ENCODE results near the gene CHN2.

The CHN2 gene
- 0.68 to 20.0 (median 10.8) reads per million in 17 experiments for total RNA-seq

GRCh38 chr7:29194594-29195427 lies at the start of gene CHN2:
Gene CHN2 (plus strand): TSS chr7:29194775.
- peak; percentile 78 to 86 (median 83) for DNase-seq

DNA sequence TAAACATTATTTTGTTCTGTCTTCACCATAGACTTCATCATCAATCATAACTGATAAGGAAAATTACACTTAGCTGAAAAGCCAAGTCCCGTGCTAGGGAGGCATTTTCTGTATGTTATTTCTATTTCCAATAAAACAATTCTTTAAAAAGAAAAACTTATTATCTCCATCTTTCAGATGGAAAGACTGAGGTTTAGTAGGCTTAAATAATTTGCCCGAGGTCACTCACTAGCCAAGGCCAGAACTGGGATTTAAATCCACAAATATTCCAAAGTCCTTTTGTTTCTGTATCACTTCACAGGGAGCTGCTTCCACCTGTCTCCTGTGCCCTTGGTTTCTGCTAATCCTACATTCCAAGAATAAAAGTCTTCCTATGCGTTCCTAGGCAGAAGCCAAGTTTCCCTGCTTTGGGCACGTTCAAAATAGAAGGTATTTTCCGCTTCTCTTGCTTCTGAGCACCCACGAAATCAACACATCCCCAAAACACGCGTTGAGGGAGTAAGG lies 49.0 kb upstream of the CHN2 start:
- DNase-seq, result no peak

GRCh38 chr7:29146057-29146706 lies 48.4 kb upstream of the CHN2 start, which contains the start of gene CPVL:
Gene CPVL (minus strand): TSS chr7:29146537. CDS start chr7:29121061, 25,476 bp downstream.
- peak; percentile 93 to 97 (median 96) for DNase-seq

DNA sequence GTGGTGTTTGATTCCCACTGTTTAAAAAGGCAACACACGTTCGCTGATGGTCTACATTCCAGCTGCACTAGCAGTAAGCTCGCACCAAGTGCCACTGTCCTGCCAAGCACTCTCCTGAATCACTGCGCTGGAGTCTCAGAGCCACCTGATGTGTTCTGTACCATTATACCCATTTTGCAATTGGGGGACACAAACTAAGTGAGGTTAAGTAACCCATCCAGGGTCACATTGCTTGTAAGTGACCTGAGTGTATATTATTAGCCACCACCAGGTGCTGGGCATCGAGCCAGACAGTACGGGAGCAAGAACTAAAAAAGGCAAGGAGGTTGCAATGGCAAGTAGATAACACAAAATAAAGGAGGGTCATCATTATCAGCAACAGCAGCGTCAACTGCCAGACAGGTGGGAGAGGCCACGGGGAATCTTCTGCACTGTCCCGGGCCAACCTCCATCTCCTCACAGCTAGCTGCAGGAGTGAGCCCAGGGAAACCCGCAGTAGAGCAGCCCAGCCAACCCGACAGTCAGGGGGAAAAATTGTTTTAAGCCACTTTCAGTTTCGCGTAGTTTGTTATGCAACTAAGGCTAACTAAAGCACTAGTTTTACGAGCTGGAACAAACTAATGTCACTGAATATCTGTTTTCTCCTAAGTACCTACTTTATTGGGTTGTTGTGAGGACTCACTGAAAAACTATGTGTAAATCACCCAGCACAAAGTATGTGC lies 47.5 kb upstream of the CHN2 start:
- DNase-seq, result peak; percentile 44 to 62 (median 54)

DNA sequence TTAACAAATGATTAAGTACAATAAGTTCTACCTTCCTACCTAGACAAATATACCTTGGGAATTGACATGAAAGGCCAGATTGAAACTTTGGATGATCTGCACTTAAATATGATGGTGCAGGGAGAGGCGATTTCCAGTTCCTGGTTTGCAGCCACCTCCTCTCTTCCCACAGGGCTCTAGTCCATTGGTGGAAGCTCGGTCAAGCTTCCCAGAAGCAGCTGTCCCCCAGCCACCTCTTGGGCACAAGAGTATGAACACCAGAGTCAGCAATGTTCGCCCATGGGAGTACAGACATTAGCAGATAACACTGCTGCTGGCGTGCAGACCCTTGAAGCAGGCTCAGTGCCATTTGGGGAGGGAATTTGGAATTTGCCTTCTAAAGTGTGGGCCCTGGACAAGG lies 46.8 kb upstream of the CHN2 start:
- DNase-seq, result peak; percentile 42 to 77 (median 70)

GRCh38 chr7:29149036-29149435 lies 45.5 kb upstream of the CHN2 start:
- peak in 3 of 4 experiments; percentile 44 to 70 (median 63) for DNase-seq

DNA sequence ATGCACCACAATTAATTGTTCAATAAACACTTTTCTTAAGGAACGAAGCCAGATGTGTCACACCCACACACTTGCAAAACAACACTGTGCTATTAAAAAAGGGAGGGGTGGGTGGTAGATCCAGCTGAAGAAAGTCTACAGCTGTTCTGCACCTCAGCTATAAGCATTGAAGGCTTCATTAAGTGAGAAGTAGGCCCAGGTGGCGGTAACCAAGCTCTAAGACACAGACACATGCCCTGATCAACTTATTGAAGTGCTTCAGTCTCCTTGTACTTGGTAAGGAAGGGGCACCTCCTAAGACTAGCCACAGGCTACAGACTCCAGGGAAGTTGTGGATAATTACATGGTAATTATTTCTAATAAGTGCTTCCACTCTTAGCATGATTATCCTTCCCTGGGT lies 43.7 kb upstream of the CHN2 start:
- DNase-seq, result no peak

DNA sequence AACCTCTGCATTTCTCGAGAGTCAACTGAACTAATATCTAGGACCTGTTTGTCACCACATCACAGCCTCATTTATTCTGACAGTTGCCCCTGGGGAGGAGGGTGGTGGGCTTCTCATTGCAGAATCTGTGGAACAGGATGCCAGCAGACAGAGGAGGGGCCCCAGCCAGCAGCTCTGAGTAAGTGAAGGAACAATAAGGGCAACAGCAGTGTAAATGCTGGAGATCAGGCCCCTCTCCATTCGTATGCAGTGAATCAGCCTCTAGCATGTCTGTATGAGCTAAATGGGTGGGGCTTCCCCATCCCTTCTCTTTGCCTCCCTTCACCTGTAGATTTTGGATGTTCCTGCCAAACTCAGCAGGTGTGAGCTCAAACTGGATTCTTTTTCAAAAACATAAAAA lies 40.5 kb upstream of the CHN2 start:
- no peak for DNase-seq

DNA sequence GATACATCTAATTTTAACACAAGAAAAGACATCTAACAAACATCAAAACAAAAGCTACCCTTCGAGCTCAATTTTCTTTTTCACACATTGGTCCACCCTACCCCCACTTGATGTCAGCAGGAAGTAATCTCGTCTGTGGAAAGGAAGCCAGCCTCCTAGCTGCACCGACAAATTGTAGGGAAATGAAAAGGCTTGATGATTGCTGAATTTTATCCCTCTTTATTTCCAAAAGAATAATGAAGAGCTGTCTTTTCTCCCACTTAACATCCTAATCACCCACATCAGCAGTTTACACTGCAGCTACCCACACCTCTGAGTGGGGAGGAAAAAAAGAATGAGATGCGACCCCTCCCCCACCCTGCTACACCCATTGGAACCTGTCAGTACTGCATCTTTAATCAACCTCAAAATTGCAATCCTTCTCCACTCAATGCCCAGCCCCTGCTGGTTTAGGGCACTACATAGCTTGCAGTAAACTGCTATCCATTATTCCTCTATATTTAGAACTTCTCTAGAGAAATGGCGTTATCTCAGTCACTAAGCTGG lies 37.6 kb upstream of the CHN2 start:
- no peak for DNase-seq

DNA sequence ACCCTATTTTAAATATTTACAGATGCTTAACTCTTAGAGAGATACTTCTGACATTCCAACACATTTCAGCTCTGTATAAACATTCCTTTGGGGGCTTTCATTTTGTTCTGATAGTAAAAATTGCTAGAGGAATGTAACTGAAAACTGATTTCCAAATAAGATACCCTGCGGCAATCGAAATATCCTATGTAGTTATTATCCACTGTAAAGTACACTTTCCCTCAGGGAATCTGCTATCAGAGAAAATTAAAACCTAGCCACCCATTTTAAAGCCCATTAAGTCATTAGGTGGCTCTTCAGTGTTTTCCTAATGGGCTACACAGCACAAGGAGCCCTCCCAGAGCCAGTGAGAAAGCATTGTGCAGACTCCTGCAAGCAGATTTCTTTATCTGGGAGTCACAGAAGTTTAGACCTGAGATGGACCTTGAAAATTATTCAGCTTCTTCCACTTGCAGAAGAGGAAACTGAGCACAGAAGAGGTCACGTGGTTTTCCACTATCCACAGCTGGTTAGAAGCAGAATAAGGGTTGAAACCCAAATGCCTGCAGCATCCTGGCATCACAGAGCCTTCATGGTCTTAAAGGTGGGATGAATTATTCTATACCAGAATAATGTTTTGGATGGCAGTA lies 35.7 kb upstream of the CHN2 start:
- no peak for DNase-seq

- DNase-seq, result no peak
Observed at GRCh38 chr7:29160080-29160479, 34.5 kb upstream of the CHN2 start.

- no peak for DNase-seq
Observed at GRCh38 chr7:29161231-29161630, 33.3 kb upstream of the CHN2 start.

- DNase-seq, result no peak
Observed at GRCh38 chr7:29162577-29162976, 32.0 kb upstream of the CHN2 start.

GRCh38 chr7:29163854-29164253 lies 30.7 kb upstream of the CHN2 start:
- no peak for DNase-seq

DNA sequence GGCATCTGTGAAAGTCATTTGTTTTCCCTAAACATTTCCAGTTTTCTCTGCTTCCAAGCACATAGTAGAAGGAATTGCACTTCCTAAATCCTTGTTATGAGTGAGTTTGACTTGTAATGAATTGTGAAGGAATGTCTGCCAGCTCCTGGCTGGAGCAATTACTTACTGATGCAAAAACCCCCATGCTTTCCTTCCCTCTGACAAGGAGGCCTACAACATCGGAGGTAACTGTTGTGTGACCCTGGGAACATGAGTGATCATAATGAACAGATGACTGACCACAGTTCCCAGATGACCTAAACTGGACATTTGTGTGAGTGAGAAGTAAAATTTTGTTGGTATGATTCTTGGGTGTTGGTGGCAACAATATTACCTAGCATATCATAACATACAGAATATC lies 26.9 kb upstream of the CHN2 start:
- DNase-seq, result peak in 1 of 4 experiments; percentile 21

GRCh38 chr7:29170781-29171180 lies 23.8 kb upstream of the CHN2 start:
- DNase-seq, result no peak

DNA sequence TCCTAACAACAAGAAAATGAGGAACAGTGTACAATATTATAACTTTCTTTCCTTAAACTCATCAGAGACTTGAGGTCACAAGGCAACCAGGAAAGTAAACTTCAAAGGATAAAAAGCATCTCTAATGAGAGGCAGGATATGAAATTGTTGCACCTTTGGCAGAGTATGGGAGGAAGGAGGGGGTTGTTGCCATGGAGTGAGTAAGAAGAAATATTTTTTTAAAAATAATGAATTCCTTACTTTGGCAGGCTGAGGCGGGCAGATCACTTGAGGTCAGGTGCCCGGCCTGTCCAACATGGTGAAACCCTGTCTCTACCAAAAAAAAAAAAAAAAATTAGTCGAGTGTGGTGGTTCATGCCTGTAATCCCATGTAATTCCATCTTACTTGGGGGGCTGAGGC lies 21.1 kb upstream of the CHN2 start:
- no peak for DNase-seq

GRCh38 chr7:29177963-29178600 lies 16.5 kb upstream of the CHN2 start:
- DNase-seq, result peak; percentile 94 to 98 (median 96)

DNA sequence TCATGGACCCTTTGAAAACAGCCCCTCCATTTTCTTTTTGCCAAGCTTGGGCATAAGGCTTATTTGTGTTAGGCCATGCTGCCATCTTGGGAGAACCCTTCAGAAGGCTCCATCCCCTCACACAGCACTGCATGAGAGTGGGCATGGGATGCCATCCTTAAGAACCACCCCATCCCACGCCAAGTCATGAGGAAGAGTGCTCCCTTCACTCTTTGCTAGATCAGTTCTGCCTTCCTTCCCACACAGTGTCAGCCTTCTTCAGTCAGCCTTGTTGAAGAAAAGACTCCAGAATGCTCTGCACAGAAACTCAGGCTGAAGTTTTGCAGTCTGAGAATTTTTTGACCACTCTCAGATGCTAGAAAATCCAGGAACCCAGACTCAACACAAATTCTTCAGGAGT lies 15.5 kb upstream of the CHN2 start:
- DNase-seq, result peak in 3 of 4 experiments; percentile 52 to 54 (median 53)

- no peak for DNase-seq
Observed at GRCh38 chr7:29184599-29184998, 10.0 kb upstream of the CHN2 start.

DNA sequence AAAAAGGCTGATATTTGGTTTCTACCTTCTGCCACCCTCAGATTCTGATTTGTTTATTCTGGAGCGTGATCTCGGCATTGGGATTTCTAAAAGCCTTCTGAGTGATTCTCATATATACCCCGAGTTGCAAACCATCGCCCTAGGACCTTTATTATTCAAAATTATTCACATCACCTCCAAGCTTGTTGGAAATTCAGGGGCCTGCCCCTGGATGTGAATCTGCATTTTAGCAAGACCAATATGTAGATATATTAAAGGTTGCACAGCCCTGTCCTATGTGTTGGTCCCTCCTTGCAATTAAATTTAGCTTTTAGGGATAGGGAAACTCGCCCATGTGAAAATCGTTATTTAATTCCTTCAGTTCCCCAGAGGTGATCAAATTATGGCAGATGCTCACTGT lies 9.0 kb upstream of the CHN2 start:
- no peak for DNase-seq

DNA sequence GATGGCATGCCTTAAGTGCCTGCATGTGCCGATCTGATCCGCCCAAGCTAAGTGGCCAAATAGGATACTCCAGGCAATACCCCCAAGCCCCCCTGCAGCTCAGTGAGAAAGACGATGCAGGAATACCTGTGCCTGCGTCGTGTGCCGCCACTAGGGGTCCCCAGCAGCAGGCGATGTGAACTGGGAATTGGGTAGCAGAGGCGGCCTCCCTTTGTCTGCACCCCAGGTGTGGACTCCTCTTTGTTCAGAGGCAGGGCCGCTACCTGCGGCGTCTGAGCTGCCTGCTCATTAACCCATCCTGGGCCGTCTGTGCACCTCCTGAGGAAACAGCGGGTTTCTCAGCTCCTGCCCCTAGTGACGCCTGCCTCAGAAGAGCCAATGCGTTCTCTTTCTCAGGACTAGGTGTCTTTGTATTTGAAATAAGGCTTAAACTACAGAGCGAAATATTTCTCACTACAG lies 4.8 kb upstream of the CHN2 start:
- DNase-seq, result peak; percentile 48 to 71 (median 57)
